ENCODE data around the gene LRRC8D. TPM values are rescaled to one million over a fixed set of nuclear protein-coding genes. Genes with fewer than 3 reads are reported as not detected.
A peak's percentile ranks its signal among the peaks of the same experiment; 100 is the strongest.

The LRRC8D gene
- total RNA-seq, 1 donor from 2014 or later: 8.6 TPM

GRCh38 chr1:89832496-89833127 lies 11.8 kb downstream of the LRRC8D start:
- no peak for DNase-seq (ENCODE audit: low spot score)

- no peak for DNase-seq (ENCODE audit: low spot score)
Measured at GRCh38 chr1:89833183-89834082, 12.6 kb downstream of the LRRC8D start.

- DNase-seq (ENCODE audit: low spot score): no peak
Measured at GRCh38 chr1:89834083-89834704, 13.4 kb downstream of the LRRC8D start.

GRCh38 chr1:89836252-89837035 lies 15.6 kb downstream of the LRRC8D start:
- DNase-seq (ENCODE audit: low spot score): no peak

- no peak for DNase-seq (ENCODE audit: low spot score)
Measured at GRCh38 chr1:89837036-89837481, 16.2 kb downstream of the LRRC8D start.

- DNase-seq (ENCODE audit: low spot score): no peak
Measured at GRCh38 chr1:89837510-89837909, 16.7 kb downstream of the LRRC8D start.

- DNase-seq (ENCODE audit: low spot score): no peak
Measured at GRCh38 chr1:89839516-89839915, 18.7 kb downstream of the LRRC8D start.

- DNase-seq (ENCODE audit: low spot score): no peak
Measured at GRCh38 chr1:89841507-89841906, 20.7 kb downstream of the LRRC8D start.

- DNase-seq (ENCODE audit: low spot score): no peak
Measured at GRCh38 chr1:89842567-89843272, 21.9 kb downstream of the LRRC8D start.

- DNase-seq (ENCODE audit: low spot score): peak; percentile 92
Measured at GRCh38 chr1:89843273-89844130, 22.7 kb downstream of the LRRC8D start.

- no peak for DNase-seq (ENCODE audit: low spot score)
Measured at GRCh38 chr1:89844241-89844807, 23.5 kb downstream of the LRRC8D start.

- DNase-seq (ENCODE audit: low spot score): no peak
Measured at GRCh38 chr1:89844860-89845259, 24.0 kb downstream of the LRRC8D start.

- DNase-seq (ENCODE audit: low spot score): no peak
Measured at GRCh38 chr1:89847191-89847729, 26.4 kb downstream of the LRRC8D start.

- DNase-seq (ENCODE audit: low spot score): no peak
Measured at GRCh38 chr1:89850844-89851415, 30.1 kb downstream of the LRRC8D start.

GRCh38 chr1:89854140-89854539 lies 33.3 kb downstream of the LRRC8D start:
- no peak for DNase-seq (ENCODE audit: low spot score)

- no peak for DNase-seq (ENCODE audit: low spot score)
Measured at GRCh38 chr1:89855413-89856123, 34.7 kb downstream of the LRRC8D start.

GRCh38 chr1:89863165-89863830 lies 42.5 kb downstream of the LRRC8D start:
- no peak for DNase-seq (ENCODE audit: low spot score)
